Parathyroid adenoma (tissue), 2 donors: Measurements from ENCODE around the gene GFY.

Experiments
- H2AFZ ChIP-seq: fragments of 300-600 bp; sonication (generic); one replicate; pipeline ENCODE4 v1.7.0; 2017; ENCODE audit warnings: antibody characterized with exemption, mild to moderate bottlenecking
- H3K27ac ChIP-seq: fragments of 300-600 bp; sonication (generic); one replicate; pipeline ENCODE4 v1.7.0; 2017
- H3K27me3 ChIP-seq: fragments of 300-600 bp; sonication (generic); one replicate; pipeline ENCODE4 v1.7.0; 2017; ENCODE audit warnings: low read length; ENCODE audit not compliant: control insufficient read depth, insufficient read depth
- H3K36me3 ChIP-seq: fragments of 300-600 bp; sonication (generic); one replicate; pipeline ENCODE4 v1.7.0; 2017; ENCODE audit warnings: low read length; ENCODE audit not compliant: control insufficient read depth, insufficient read depth
- H3K4me1 ChIP-seq: fragments of 300-600 bp; sonication (generic); one replicate; pipeline ENCODE4 v1.7.0; 2017; ENCODE audit warnings: control low read depth
- H3K4me2 ChIP-seq: fragments of 300-600 bp; sonication (generic); one replicate; pipeline ENCODE4 v1.7.0; 2017; ENCODE audit warnings: low read length
- H3K4me3 ChIP-seq: fragments of 300-600 bp; sonication (generic); one replicate; pipeline ENCODE4 v1.7.0; 2017; ENCODE audit warnings: low read depth, low read length
- H3K79me2 ChIP-seq: fragments of 300-600 bp; sonication (generic); one replicate; pipeline ENCODE4 v1.7.0; 2017; ENCODE audit warnings: control low read depth
- H3K9ac ChIP-seq: fragments of 300-600 bp; sonication (generic); one replicate; pipeline ENCODE4 v1.7.0; 2017; ENCODE audit warnings: mild to moderate bottlenecking
- H3K9me3 ChIP-seq: fragments of 300-600 bp; sonication (generic); one replicate; pipeline ENCODE4 v1.7.0; 2017; ENCODE audit warnings: low read length; ENCODE audit not compliant: control insufficient read depth
- TF ChIP-seq, protein P1 (sequence below): fragments of 300-600 bp; sonication (generic); IDR thresholded peaks from one replicate; pipeline ENCODE4 v1.7.0; 2017; ENCODE audit warnings: antibody characterized with exemption, mild to moderate bottlenecking
- donor health status: primary hyperparathyroidism.

GFY gene

DNA sequence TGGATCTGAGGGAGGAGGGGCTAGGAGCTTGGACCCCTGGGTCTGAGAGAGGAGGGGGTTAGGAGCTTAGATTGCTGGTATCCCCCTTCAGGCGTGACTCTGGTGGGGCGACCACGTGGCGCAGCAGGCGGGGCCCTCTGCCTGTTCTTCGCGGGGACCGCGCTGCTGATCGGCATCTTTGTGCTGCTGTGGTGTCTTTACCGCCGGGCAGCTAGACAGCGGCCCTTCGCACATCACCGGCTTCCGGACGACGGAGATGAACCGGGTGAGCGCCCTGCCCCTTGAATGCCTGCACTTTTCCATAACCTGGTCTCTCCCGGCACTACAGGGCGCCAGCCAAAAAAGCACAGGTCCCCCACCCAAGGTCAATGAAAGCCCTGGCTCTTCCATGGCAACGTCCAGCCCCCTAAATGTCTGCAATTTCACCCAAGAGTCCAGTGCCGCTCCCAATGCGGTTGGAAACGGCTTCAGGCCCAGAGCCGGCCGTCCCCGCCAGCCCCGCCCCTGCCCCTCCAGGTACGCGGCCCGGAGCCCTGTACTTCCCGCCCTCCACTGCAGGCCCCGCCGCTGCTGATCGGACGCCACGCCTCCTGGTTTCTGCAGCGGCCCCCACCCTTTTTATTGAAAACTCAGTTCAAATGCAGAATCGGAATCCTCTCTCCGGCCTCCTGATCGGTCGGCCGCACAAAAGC is 2.8 kb downstream of the GFY start:
- Histone ChIP-seq H3K36me3 (no peaks in the 10 kb centered on the region), H3K4me3 (peak overlapping the region; percentile 1), H3K79me2 (no peaks in the 10 kb centered on the region), H2AFZ (peak overlapping the region; percentile 65), H3K4me2 (peak overlapping the region; percentile 62), H3K27me3 (peaks cover 29% of the 10 kb centered on the region), H3K27ac (no peak overlapping the region), H3K9me3 (no peaks in the 10 kb centered on the region), H3K4me1 (no peaks in the 10 kb centered on the region), H3K9ac (no peak overlapping the region)
- TF ChIP-seq, protein P1, sequence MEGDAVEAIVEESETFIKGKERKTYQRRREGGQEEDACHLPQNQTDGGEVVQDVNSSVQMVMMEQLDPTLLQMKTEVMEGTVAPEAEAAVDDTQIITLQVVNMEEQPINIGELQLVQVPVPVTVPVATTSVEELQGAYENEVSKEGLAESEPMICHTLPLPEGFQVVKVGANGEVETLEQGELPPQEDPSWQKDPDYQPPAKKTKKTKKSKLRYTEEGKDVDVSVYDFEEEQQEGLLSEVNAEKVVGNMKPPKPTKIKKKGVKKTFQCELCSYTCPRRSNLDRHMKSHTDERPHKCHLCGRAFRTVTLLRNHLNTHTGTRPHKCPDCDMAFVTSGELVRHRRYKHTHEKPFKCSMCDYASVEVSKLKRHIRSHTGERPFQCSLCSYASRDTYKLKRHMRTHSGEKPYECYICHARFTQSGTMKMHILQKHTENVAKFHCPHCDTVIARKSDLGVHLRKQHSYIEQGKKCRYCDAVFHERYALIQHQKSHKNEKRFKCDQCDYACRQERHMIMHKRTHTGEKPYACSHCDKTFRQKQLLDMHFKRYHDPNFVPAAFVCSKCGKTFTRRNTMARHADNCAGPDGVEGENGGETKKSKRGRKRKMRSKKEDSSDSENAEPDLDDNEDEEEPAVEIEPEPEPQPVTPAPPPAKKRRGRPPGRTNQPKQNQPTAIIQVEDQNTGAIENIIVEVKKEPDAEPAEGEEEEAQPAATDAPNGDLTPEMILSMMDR = no peak

- Histone ChIP-seq H3K4me2 (peak overlapping the region; percentile 62), H3K27me3 (peaks cover 21% of the 10 kb centered on the region), H3K4me1 (no peaks in the 10 kb centered on the region), H3K79me2 (no peaks in the 10 kb centered on the region), H3K9ac (no peak overlapping the region), H3K27ac (no peak overlapping the region), H2AFZ (no peak overlapping the region), H3K36me3 (no peaks in the 10 kb centered on the region), H3K9me3 (no peaks in the 10 kb centered on the region), H3K4me3 (peak overlapping the region; percentile 1)
- TF ChIP-seq, protein P1 = no peak
These were observed 3.6 kb downstream of the GFY start for GRCh38 chr19:49428547-49429451.

DNA sequence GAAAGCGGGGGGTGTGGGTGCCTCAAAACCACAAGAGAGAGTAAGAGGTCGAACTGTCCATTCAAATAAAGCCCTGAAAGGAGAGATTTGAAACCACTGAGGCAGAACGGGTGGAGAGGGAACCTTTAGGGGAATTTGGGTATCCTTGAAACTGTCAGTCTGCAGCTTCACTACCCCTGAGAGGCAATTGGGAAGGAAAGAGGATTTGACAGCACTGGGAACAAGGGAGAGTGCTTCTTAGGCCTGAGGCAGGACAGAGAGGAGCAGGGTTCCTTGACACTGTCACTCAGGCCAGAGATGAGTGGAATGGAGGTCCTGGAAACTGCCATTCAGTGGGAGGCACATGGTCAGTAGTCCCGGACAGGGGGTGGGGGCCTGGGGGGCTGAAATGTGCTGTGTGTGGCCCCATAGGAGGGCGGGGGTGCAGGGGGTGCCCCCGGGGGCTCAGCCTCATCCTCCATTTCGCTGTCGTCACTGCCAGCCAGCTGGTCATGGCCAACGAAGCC is 5.0 kb downstream of the GFY start:
- no peaks in the 10 kb centered on the region for H3K79me2 ChIP-seq
- no peaks in the 10 kb centered on the region for H3K36me3 ChIP-seq
- TF ChIP-seq, protein P1 = no peak
- H2AFZ ChIP-seq = no peak overlapping the region
- peaks cover 19% of the 10 kb centered on the region for H3K27me3 ChIP-seq
- H3K4me3 ChIP-seq = no peak overlapping the region
- no peaks in the 10 kb centered on the region for H3K4me1 ChIP-seq
- H3K4me2 ChIP-seq = no peak overlapping the region
- no peak overlapping the region for H3K9ac ChIP-seq
- H3K9me3 ChIP-seq = no peaks in the 10 kb centered on the region
- H3K27ac ChIP-seq = no peak overlapping the region

GRCh38 chr19:49430678-49431329 is 5.6 kb downstream of the GFY start:
- Histone ChIP-seq H3K4me3 (no peak overlapping the region), H2AFZ (no peak overlapping the region), H3K4me1 (no peaks in the 10 kb centered on the region), H3K9me3 (no peaks in the 10 kb centered on the region), H3K27ac (no peak overlapping the region), H3K79me2 (no peaks in the 10 kb centered on the region), H3K9ac (no peak overlapping the region), H3K36me3 (no peaks in the 10 kb centered on the region), H3K4me2 (no peak overlapping the region), H3K27me3 (peaks cover 14% of the 10 kb centered on the region)
- TF ChIP-seq, protein P1 = no peak
